Measurements from ENCODE around the gene DLG2. TPM values are rescaled to one million over a fixed set of nuclear protein-coding genes. Genes with fewer than 3 reads are reported as not detected.

DLG2 gene
- total and polyA plus RNA-seq, 2 donors (not counting 3 experiments of a cell fraction or from before 2014, with no cell fraction given), result 0.15 to 1.1 TPM

- H3K27ac ChIP-seq (ENCODE audit: insufficient read depth, low read depth, low read length), result no peak overlapping the region
- H3K36me3 ChIP-seq (ENCODE audit: control insufficient read depth in 2 of 2, extremely low read depth in 1 of 2, insufficient read depth in 2 of 2, low read length in 2 of 2), result no peaks in the 10 kb centered on the region
- H4K20me1 ChIP-seq (replicated peaks; ENCODE audit: control insufficient read depth, extremely low read depth, insufficient read depth, low read length), result no peaks in the 10 kb centered on the region
- POLR2A ChIA-PET, result no interaction called here
- no peak overlapping the region for H3K4me2 ChIP-seq (ENCODE audit: insufficient read depth, low read length)
- no peaks in the 10 kb centered on the region for H3K79me2 ChIP-seq (ENCODE audit: control insufficient read depth, insufficient read depth, low read length)
- no peaks in the 10 kb centered on the region for H3K4me1 ChIP-seq (ENCODE audit: control insufficient read depth, extremely low read depth, insufficient read depth, low read length)
- CTCF ChIA-PET, result no interaction called here
- no TSS peak for BruUV-seq (replicated peaks)
- DNase-seq (ENCODE audit: low read depth, low spot score), result no peak
- dilution Hi-C loops (cut with MboI; ENCODE audit: extremely low pct_ligation_motif_present, low sequenced_read_pairs) (no loop called here), intact Hi-C loops (cut with micrococcal nuclease) (no loop called here)
- H3K9me1 ChIP-seq (replicated peaks; ENCODE audit: control insufficient read depth, extremely low read depth, insufficient read depth, low read length), result no peaks in the 10 kb centered on the region
- no peak overlapping the region for H3K4me3 ChIP-seq (replicated peaks in 1 of 3; ENCODE audit: insufficient read depth in 1 of 3, low read depth in 1 of 3, low read length in 3 of 3)
- no peak overlapping the region for H2AFZ ChIP-seq (ENCODE audit: low read depth, low read length)
- TF ChIP-seq CTCF (IDR thresholded peaks at IDR 0.05; ENCODE audit: extremely low read depth in 1 of 2, insufficient read depth in 1 of 2, low read depth in 1 of 2, low read length in 2 of 2), result no peak
- no peak overlapping the region for H3K9ac ChIP-seq (replicated peaks; ENCODE audit: extremely low read depth, insufficient read depth, low read length)
- H3K27me3 ChIP-seq (ENCODE audit: control insufficient read depth in 2 of 2, insufficient read depth in 2 of 2, low read length in 2 of 2), result no peaks in the 10 kb centered on the region
- no peaks in the 10 kb centered on the region for H3K9me3 ChIP-seq (replicated peaks; ENCODE audit: control insufficient read depth, insufficient read depth, low read length)
- no peak for FAIRE-seq
Observed at GRCh38 chr11:83510530-83511460, 2116.3 kb downstream of the DLG2 start.

- Histone ChIP-seq H2AFZ (ENCODE audit: low read depth, low read length) (no peak overlapping the region), H3K9me3 (replicated peaks; ENCODE audit: control insufficient read depth, insufficient read depth, low read length) (no peaks in the 10 kb centered on the region), H3K27me3 (ENCODE audit: control insufficient read depth in 2 of 2, insufficient read depth in 2 of 2, low read length in 2 of 2) (no peaks in the 10 kb centered on the region), H3K4me3 (replicated peaks in 1 of 3; ENCODE audit: insufficient read depth in 1 of 3, low read depth in 1 of 3, low read length in 3 of 3) (no peak overlapping the region), H3K4me2 (ENCODE audit: insufficient read depth, low read length) (no peak overlapping the region), H4K20me1 (replicated peaks; ENCODE audit: control insufficient read depth, extremely low read depth, insufficient read depth, low read length) (no peaks in the 10 kb centered on the region), H3K79me2 (ENCODE audit: control insufficient read depth, insufficient read depth, low read length) (no peaks in the 10 kb centered on the region), H3K4me1 (ENCODE audit: control insufficient read depth, extremely low read depth, insufficient read depth, low read length) (no peaks in the 10 kb centered on the region), H3K36me3 (ENCODE audit: control insufficient read depth in 2 of 2, extremely low read depth in 1 of 2, insufficient read depth in 2 of 2, low read length in 2 of 2) (no peaks in the 10 kb centered on the region), H3K27ac (ENCODE audit: insufficient read depth, low read depth, low read length) (no peak overlapping the region), H3K9ac (replicated peaks; ENCODE audit: extremely low read depth, insufficient read depth, low read length) (no peak overlapping the region), H3K9me1 (replicated peaks; ENCODE audit: control insufficient read depth, extremely low read depth, insufficient read depth, low read length) (no peaks in the 10 kb centered on the region)
- no TSS peak for BruUV-seq (replicated peaks)
- CTCF ChIA-PET, result no interaction called here
- FAIRE-seq (no peak), DNase-seq (ENCODE audit: low read depth, low spot score) (no peak)
- POLR2A ChIA-PET, result no interaction called here
- TF ChIP-seq JUN (IDR thresholded peaks at IDR 0.05; ENCODE audit: borderline replicate concordance, insufficient read depth, insufficient read length, low read depth), result no peak
- TF ChIP-seq MYC (IDR thresholded peaks at IDR 0.05; ENCODE audit: low read depth, low read length), result no peak
- TF ChIP-seq MAX (IDR thresholded peaks at IDR 0.05; ENCODE audit: insufficient read depth, insufficient read length), result no peak
- TF ChIP-seq FOS (IDR thresholded peaks at IDR 0.05; ENCODE audit: borderline replicate concordance, insufficient read depth, low read length), result no peak
- TF ChIP-seq EZH2 (IDR thresholded peaks at IDR 0.05; ENCODE audit: borderline replicate concordance, low read depth, low read length, severe bottlenecking), result no peak
- TF ChIP-seq POLR2AphosphoS5 (IDR thresholded peaks at IDR 0.05; ENCODE audit: insufficient read depth, low read depth, low read length), result no peak
- TF ChIP-seq CTCF (IDR thresholded peaks at IDR 0.05; ENCODE audit: extremely low read depth in 1 of 2, insufficient read depth in 1 of 2, low read depth in 1 of 2, low read length in 2 of 2), result no peak
- no peak for TF ChIP-seq GATA2 (IDR thresholded peaks at IDR 0.05; ENCODE audit: insufficient read depth, insufficient read length, low read depth, low read length)
- TF ChIP-seq POLR2A (IDR thresholded peaks at IDR 0.05; ENCODE audit: low read depth, low read length), result no peak
- intact Hi-C loops (cut with micrococcal nuclease) (no loop called here), dilution Hi-C loops (cut with MboI; ENCODE audit: extremely low pct_ligation_motif_present, low sequenced_read_pairs) (no loop called here)
Observed at GRCh38 chr11:83508804-83509203, 2118.3 kb downstream of the DLG2 start.
